Panc1 (cell line): Measurements from ENCODE around the gene NAT9.

Source experiments
- CTCF ChIP-seq: fragments of 450-650 bp; IDR thresholded peaks from 2 replicates; pipeline ENCODE4 v1.5.1; 2017; ENCODE audit warnings: mild to moderate bottlenecking
- POLR2AphosphoS5 ChIP-seq: IDR thresholded peaks from 2 replicates; pipeline ENCODE4 v1.6.1; 2012; ENCODE audit warnings: mild to moderate bottlenecking, low read depth, low read length, moderate library complexity
- SIN3A ChIP-seq: IDR thresholded peaks from 2 replicates; pipeline ENCODE4 v1.6.1; 2012; ENCODE audit warnings: low read depth, mild to moderate bottlenecking, low read length, moderate library complexity, borderline replicate concordance; ENCODE audit not compliant: insufficient read depth

- TF ChIP-seq CTCF (no peak), POLR2AphosphoS5 (no peak), SIN3A (no peak)
Measured at GRCh38 chr17:74797824-74798223, 21.7 kb upstream of the NAT9 start.
